ENCODE data around the gene GRK4.
"Not testable (repeated sequence)": the region's sequence is repeated elsewhere in the genome, so short reads cannot be mapped to it uniquely, and the experiment has no call there.

GRK4 gene

DNA sequence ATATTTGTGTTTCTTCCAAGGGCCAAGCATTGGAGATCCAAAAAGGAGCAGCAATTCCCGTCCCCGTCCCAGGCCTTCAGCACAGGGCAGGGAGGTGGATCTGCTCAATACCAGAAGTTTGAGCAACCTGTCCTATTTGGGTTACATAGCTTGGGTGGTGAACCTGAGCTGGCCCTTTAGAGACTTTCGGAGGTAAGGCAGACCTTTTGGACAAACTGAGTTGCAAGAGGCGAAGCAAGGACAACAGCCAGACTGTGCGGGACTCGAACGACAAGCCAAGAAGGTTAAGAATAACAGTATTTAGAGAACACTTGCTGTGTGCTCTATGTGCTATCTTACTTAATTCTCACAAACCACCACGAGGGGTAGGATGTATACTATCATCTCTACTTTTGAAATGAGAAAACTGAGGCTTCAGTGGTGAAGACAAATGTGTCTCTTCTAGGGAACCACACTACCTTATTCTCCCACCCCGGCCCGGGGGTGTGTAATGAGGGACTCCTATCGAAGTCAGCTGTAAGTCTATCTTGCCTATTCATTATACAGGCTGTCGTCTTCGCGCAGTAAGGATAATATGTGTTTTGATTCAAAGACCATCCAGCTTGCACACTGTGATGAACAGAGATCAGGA, 1.4 kb upstream of the GRK4 start:
- DNase-seq (ENCODE audit: low spot score) = peak; percentile 35

DNA sequence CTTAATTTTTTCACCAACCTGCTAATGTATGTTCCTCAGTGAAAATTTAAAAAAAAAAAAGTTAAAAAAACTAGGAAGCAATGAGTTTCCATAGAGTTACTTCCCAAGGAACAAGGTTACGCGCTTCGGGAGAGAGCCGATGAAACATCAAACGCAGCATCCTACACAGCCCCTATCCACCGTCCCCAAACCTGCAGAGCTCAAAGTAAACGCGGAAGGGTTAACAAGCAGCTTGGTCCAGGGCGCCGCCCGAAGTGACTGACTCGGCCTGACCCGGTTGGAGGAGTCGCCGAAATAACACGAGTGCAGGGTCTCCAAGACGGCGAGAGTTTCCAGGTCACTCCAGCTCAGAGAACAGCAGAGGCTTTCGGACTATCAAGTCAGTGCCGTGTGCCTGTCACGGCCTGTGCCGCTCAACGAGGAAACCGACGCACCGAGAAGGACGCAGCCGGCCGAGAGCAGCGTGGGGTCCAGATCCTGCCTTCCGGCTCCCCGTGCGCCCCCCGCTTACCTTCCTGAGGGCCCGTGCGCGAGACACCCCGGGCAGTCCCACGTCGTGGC, 677 bp upstream of the GRK4 start:
- peak; percentile 33 for DNase-seq (ENCODE audit: low spot score)

DNA sequence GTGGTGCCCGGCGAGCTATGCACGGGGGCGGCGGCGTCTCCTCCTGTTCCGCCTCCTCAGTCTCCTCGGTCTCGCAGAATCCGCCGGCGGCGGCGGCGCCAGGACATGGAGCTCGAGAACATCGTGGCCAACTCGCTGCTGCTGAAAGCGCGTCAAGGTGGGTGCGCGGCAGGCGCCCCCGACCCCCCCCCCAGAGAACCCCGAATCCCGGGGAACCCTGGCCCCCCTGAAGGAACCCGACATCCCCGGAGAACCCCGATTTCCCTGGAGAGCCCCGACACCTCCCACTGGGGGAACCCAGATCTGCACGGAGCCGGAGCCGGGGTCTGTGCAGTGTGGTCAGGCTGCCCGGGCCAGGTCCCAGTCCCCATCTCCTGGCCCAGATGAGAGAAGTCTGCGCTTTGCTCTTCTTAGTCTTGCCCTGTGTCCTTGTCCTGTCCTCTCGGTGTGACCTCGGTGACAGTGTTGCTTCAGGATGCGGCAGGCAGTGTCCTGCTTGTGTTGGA, 648 bp downstream of the GRK4 start:
- DNase-seq (ENCODE audit: low spot score) = peak; percentile 42

DNA sequence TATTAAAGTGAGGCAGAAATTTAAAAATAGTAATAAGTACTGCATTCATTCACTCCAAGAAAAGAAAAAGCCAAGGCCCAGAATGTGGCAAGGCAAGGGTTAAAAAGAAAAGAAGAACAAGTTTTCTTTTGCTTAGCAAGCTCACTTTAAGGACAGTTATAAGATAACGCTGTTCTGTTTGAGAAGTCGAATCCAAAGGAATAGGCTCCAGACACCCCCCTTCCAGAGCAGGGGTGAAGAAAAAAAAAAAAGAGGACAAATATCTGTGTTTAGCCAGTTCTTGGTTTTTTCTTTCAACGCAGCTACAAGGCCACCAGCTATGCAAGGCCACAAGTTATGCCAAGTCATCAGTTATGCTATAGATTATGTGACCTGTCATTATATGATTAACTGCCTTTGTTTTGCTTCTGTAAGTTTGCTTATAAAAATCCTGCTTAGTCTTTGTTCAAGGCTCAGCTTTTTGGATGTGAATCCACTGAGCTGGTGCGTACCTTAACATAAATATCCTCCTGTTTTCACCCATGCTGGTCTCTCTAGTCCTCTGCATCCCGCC, 1.4 kb downstream of the GRK4 start:
- DNase-seq (ENCODE audit: low spot score) = no peak

DNA sequence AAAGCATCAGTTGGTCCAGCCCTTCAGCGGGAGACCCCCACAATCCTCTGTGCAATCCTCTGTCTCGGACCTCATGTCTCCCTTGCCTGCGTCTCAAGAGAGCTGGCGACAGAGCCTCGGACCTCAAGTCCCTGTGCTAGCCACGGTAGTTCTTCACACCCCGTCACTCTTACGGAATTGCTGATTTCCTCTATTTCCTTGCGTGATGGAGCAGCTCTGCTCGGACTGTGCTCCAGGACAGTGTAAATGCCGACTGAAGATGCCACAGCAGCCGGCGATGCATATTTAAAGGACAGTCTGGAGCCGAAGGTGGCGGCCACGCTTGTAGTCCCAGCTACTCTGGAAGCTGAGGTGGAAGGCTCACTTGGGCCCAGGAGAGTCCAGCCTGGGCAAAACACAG, 1.9 kb downstream of the GRK4 start:
- DNase-seq (ENCODE audit: low spot score) = no peak

DNA sequence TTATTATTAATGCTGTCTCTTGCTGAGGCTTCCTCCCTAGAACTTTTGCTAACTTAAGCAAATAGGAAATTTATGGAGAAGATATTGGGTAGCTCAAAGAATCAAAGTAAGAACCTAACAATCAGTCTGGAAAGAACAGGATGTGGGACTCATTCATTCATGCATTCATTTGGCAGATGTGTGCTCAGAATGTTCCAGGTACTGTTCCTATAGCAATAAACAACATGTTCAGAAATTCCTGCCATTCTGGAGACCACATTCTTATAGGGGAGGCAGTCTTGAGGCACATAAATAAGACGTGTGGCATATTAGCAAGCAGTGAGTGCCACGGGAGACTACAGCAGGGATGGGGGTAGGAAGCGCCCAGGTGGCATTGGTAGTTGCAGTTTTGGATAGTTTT, 5.0 kb downstream of the GRK4 start:
- DNase-seq (ENCODE audit: low spot score) = no peak

DNA sequence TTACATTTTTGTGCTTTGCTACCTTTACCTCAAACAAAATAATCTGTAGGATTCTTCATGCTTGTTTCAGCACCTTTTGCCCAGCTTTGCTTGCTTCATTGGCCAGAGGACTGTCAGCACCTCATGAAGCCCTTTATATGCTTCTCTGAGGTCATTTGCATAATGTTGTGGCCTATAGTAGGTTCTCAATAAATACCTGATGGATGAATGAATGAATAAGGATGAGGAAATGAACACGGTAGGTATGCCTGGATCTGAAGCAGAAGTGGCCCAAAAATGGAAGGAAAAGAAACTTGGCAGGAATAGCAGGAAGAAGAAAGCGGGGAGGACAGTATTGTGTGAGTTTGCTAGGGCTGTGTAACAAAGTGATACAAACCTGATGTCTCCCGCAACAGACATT, 7.9 kb downstream of the GRK4 start:
- no peak for DNase-seq (ENCODE audit: low spot score)

DNA sequence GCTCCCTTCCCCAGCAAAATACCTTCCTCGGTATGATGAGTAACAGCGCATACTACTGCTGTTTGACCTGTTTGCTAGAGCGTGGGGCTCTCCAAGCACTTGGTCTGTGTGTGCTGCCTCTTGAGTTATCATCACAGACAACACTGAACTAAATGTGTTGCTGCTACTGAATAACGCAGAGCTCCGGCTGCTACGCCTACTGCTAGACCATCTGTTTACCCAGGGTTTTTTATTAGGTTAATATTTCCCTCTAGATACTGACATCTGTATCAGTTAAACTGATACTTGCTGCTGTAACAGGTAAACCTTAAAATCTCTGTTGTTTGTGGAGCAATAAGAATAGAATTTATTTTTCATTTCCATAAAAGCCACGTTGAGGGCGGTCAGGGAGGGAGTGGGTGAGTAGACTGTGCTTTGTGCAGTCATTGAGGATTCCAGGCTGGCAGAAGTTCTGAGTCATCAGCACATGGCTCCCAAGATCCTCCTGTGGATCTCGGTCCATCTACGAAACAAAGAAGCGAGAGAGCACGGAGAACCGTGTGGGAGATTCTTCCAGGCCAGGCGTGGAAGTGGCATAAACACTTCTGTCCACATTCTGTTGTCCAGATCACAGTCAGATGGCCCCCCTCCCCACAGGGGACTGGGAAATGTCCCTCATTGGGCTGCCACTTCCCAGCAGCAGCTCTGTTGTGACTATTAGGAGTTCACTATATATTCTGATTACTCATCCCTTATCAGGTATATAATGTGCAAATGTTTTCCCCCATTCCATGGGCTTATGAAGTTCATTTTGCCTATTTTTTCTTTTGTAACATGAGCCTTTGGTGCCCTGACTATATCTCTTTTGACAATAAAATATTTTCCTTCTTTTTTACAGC, 14.1 kb downstream of the GRK4 start:
- no peak for DNase-seq (ENCODE audit: low spot score)

DNA sequence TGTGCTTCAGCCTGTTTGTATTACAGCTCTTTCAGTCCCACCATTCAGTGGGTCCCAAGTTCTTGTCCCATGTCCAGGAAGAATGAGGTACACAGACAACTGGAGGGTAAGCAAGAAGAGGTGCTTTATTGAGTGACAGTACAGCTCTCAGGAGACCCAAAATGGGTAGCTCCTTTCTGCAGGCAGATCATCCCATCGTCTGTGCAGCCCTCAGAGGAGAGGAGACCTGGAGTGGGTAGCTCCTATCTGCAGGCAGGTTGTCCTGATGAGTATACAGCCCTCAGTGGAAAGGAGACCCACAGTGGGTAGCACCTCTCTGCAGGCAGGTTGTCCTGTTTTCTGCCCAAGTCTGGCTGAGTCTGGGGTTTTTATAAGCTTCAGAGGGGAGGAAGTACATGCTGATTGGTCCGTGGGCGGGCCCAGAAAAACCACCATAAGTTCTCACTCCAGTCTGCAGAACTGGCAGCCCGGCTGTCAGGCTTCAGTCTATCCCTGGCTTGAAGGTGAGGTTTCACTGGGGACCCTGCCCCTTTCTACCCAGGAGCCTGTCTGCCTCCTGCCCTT, 18.0 kb downstream of the GRK4 start:
- DNase-seq (ENCODE audit: low spot score) = no peak

DNA sequence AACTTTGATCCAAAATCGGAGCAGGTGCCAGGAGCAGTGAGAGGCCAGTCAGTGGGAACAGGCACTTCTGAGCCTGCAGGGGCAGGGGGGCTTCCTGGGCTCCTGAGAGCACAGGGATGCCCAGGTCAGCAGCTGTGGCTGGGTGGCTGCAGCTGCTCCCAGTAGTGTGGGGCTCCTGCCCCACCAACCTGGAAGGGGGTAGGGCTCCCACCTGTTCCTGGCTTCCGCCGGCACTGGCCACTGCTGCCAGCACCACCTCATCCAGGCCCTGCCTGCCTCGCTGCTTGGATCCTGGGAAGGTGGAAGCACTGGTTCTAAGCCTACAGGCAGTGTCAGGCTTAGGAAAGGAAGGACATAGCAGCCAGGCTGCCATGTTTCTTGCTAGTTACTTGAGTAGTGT, 18.6 kb downstream of the GRK4 start:
- DNase-seq (ENCODE audit: low spot score) = no peak

DNA sequence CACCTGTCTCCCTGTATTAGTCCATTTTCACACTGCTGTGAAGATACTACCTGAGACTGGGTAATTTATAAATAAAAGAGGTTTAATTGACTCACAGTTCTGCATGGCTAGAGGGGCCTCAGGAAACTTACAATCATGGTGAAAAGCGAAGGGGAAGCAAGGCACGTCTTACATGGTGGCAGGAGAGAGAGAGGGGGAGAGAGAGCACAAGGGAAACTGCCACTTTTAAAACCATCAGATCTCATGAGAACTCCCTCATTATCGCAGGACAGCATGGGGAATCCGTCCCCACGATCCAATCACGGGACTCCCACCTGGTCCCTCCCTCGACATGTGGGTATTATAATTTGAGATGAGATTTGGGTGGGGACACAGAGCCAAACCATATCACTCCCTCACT, 20.3 kb downstream of the GRK4 start:
- DNase-seq (ENCODE audit: low spot score) = not testable (repeated sequence)

DNA sequence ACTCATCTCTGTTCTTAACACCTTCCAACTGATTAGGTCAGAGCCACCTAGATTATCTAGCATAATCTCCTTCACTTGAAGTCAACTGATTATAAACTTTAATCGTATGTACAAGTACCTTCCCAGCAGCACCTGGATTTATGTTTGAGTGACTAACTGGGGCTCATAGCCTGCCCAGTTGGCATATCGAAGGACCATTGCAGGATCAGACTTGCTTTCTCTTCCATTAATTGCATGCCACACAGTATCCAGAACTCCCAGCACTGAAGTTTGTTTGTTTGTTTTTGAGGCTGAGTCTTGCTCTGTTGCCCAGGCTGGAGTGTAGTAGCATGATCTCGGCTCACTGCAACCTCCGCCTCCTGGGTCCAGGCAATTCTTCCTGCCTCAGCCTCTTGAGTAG, 27.9 kb downstream of the GRK4 start:
- DNase-seq (ENCODE audit: low spot score) = no peak

DNA sequence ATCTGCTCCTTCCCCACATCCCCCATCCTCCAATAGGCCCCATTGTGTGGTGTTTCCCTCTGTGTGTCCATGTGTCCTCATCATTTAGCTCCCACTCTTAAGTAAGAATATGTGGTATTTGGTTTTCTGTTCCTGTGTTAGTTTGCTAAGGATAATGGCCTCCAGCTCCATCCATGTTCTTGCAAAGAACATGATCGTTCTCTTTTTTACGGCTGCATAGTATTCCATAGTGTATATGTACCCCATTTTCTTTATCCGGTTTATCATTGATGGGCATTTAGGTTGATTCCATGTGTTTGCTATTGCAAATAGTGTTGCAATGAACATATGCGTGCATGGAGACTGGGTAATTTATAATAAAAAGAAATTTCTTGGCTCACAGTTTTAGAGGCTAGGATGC, 31.5 kb downstream of the GRK4 start:
- DNase-seq (ENCODE audit: low spot score) = no peak

DNA sequence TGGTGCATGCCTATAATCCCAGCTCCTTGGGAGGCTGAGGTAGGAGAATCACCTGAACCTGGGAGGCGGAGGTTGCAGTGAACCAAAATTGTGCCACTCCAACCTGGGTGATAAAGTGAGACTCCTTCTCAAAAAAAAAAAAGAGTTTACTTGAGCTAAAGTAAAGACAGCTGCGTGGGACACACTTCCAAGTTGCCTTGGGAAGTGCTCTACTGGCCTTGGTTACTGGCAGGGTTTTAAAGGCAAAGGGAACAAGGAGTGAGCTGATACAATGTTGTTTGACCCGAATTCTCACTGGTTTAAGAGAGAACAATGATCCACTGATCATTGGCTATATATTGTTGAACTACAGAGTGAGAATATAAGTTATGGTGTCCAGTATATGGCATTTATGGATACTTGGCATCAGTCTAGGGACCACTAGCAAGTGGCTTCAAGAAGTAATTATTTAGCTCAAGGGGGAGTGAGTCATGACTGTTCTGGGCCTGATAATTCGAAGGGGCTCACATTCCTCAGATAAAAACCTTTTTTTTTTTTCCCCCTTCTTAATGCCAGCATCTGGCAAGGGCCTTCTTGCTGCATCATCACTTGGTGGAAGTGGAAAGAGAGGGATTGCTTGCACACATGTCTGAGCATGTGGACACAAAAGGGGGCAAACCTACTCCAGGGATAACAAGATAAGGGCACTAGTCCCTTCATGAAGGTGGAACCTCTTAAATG, 32.3 kb downstream of the GRK4 start:
- DNase-seq (ENCODE audit: low spot score) = no peak

DNA sequence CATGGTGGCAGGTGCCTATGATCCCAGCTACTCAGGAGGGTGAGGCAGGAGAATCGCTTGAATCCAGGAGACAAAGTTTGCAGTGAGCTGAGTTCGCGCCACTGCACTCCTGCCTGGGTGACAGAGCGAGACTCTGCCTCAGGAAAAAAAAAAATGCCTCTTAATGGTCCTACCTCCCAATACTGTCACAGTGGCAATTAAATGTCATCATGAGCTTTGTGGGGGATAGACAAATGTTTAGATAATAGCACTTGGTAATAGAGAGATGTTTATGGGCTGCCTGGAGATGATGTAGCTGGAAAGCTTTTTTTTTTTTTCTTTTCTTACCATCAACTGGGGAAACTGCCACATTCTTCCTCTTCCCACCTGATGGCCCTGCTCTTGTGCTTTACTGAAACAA, 33.0 kb downstream of the GRK4 start:
- no peak for DNase-seq (ENCODE audit: low spot score)

DNA sequence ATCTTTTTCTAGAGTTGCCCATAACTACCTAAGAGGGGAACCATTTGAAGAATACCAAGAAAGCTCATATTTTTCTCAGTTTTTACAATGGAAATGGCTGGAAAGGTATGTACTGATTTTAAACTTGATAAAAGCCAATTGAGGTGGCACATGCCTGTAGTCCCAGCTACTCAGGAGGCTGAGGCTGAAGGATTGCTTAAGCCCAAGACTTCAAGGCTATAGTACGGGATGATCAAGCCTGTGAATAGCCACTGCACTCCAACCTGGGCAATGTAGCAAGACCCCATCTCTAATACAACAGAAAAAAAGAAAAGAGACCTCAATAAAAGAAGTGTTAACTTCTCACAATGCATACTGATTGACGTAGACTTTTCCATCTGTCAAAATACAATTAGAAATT, 44.4 kb downstream of the GRK4 start:
- no peak for DNase-seq (ENCODE audit: low spot score)

DNA sequence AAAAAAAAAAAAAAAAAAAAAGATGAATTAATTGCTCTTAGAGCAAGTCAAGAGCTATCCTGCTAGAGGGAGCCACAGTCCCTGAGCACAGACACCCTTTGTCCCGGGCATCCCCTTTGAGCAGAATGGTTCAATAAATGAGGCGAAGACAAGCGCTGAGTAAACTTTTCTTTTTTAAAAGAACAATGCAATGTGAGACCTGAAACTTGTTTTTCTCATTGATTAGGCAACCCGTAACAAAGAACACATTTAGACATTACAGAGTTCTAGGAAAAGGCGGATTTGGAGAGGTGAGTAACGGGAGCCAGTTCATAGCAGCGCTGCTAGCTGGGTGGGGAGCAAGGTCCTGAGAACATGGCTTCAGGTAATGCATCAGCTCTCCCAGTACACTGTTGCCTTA, 46.1 kb downstream of the GRK4 start:
- DNase-seq (ENCODE audit: low spot score) = no peak

DNA sequence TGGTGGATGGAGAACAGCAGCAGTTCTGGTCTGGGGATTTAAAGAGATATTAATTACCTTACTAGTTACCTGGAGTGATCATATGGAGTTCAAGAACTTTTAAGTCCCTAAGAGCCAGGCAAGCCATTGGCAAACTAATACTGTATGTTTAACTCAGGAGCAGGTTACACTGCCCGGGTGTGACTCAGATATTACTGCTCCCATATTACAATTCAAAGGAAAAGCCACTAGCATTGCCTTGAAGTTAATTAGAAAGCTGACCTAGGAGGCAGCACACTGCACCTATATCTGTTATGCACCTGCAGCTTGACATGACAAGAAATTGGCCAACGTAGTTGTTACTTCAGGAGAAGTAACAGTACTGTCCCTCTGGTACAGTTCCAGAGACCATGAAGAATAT, 47.2 kb downstream of the GRK4 start:
- no peak for DNase-seq (ENCODE audit: low spot score)

DNA sequence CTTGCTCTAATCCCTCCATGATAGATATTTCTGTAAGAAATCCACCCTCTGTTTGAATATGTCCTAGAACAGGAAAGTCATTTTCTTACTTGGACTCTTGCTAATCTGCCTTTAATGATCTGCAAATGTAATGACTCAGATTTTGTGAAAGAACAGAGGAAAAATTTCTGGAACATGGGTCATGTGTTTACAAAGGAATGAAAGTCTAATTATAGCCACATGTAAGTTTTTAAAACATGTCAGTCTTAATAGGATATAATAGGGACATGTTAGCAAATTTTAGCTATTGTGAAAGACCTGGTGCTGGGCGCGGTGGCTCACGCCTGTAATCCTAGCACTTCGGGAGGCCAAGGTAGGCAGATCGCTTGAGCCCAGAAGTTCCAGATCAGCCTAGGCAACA, 47.6 kb downstream of the GRK4 start:
- no peak for DNase-seq (ENCODE audit: low spot score)

DNA sequence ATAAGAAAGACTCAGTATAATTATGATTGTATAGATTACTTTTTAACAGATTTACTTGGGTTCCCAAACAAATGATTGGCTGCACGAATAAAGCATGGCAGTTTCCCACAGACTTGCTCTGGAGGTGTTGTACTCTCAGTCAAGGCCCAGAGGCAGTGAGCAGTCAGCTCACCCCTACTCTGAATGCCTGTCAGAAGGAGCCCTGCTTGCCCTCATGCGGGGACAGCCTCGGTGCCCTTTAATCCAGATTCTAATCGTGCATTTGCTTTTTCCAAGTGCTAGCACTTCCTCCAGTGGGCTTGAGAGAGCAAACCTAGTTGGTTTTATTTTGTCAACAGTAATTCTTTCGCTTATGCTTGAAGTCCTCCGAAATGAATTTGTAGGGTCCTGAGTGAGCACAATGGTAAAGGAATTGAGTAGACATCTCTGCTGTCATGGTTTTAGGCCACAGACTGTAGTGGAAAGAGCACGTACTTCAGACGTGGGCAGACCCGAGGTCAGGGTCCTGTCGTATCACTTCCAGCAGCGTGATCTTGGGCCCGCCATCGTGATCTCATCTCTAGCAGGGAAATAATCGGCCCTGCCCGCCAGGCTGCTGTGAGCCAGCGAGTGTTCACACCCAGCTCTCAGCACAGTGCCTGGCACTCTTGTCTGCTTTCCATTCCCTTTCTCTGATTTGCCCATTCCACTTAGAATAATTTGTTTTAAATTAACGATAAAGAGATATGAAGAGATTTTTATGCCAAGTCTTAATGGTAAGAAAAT, 48.3 kb downstream of the GRK4 start:
- no peak for DNase-seq (ENCODE audit: low spot score)

DNA sequence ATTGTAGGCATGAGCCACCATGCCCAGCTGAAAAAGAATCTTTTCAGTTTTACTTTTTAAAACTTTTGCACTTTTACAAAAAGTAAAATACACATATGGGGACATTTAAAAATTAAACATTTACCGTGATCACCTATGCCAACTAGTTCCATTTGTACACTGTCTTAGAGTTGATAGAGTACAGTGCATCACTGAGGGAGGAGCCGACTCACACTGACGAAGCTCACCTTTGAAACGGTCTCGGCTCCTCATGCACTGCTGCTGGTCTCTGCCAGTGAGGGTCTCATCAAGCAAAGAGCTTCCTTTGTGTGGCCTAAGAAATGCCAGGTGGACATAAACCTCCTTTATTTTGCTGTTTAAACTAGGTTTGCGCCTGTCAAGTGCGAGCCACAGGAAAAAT, 50.0 kb downstream of the GRK4 start:
- DNase-seq (ENCODE audit: low spot score) = no peak
